SK-N-MC (cell line): ENCODE results near the gene RNF144A.

ENCODE experiments used
- EZH2 ChIP-seq: fragments of 200-600 bp; sonication (generic); IDR thresholded peaks from one replicate; pipeline ENCODE4 v1.6.1; 2017; ENCODE audit warnings: antibody characterized with exemption
- FOXP2 ChIP-seq: optimal IDR thresholded peaks from 2 replicates; pipeline ENCODE3; 2011; ENCODE audit warnings: mild to moderate bottlenecking, moderate library complexity; ENCODE audit not compliant: insufficient read depth; ENCODE audit errors: extremely low read length, control extremely low read depth
- POLR2AphosphoS5 ChIP-seq: IDR thresholded peaks from 2 replicates; pipeline ENCODE4 v1.6.1; 2012; ENCODE audit warnings: mild to moderate bottlenecking, low read depth, low read length, borderline replicate concordance

GRCh38 chr2:6926071-6926732 lies 9.0 kb downstream of the RNF144A start:
- TF ChIP-seq POLR2AphosphoS5 = no peak
- TF ChIP-seq EZH2 = no peak
- no peak for TF ChIP-seq FOXP2
